WTC11 (cell line): ENCODE results near the gene GOT2. TPM values are rescaled to one million over a fixed set of nuclear protein-coding genes. Genes with fewer than 3 reads are reported as not detected.

Experiments used
- ATAC-seq: fragments of 200-7000 bp; cut with Tn5 transposase; 2 replicates; pipeline ENCODE4 v1.10.0; 2021; ENCODE audit warnings: mild to moderate bottlenecking, moderate library complexity
- CTCF ChIA-PET: fragments of 300-600 bp; sonication (Branson Sonifier 250); formaldehyde crosslinking; loops from one replicate; lab custom pipeline; 2021; ENCODE audit warnings: antibody characterized with exemption; lab: Charles Lee
- POLR2A ChIA-PET: fragments of 350-600 bp; sonication (Branson Sonifier 250); formaldehyde crosslinking; loops from one replicate; lab custom pipeline; 2021; ENCODE audit warnings: antibody characterized with exemption; lab: Charles Lee
- DNase-seq: peaks from one replicate; pipeline ENCODE4 v3.0.0; 2021; ENCODE audit warnings: low spot score
- H3K27ac Mint-ChIP-seq: 2 replicates; pipeline ENCODE4 v1.8.0; 2021; ENCODE audit warnings: mixed read lengths
- H3K27me3 Mint-ChIP-seq: 2 replicates; pipeline ENCODE4 v1.8.0; 2021; ENCODE audit warnings: low read depth, mild to moderate bottlenecking, moderate library complexity, mixed read lengths
- H3K36me3 Mint-ChIP-seq: 2 replicates; pipeline ENCODE4 v1.8.0; 2021; ENCODE audit warnings: mixed read lengths
- H3K4me1 Mint-ChIP-seq: 2 replicates; pipeline ENCODE4 v1.8.0; 2022; ENCODE audit warnings: mixed read lengths
- H3K4me3 Mint-ChIP-seq: 2 replicates; pipeline ENCODE4 v1.8.0; 2021; ENCODE audit warnings: mild to moderate bottlenecking, moderate library complexity, mixed read lengths
- H3K9me3 Mint-ChIP-seq: 2 replicates; pipeline ENCODE4 v1.8.0; 2021; ENCODE audit warnings: mixed read lengths
- CBFB ChIP-seq: sonication (generic); formaldehyde crosslinking; IDR thresholded peaks from 2 replicates; pipeline ENCODE4 v1.8.1; 2022; ENCODE audit warnings: mild to moderate bottlenecking, low read depth, missing genetic modification reagents
- CREB1 ChIP-seq: sonication (generic); formaldehyde crosslinking; IDR thresholded peaks from 2 replicates; pipeline ENCODE4 v1.8.0; 2023; ENCODE audit warnings: mild to moderate bottlenecking, missing genetic modification reagents
- ETV6 ChIP-seq: sonication (generic); formaldehyde crosslinking; IDR thresholded peaks from 2 replicates; pipeline ENCODE4 v1.8.1; 2022; ENCODE audit warnings: mild to moderate bottlenecking, missing genetic modification reagents
- GRHL2 ChIP-seq: fragments of 250-450 bp; sonication (Bioruptor Pico); IDR thresholded peaks from 2 replicates; pipeline ENCODE4 v1.8.0; 2022; ENCODE audit warnings: mild to moderate bottlenecking, moderate library complexity; ENCODE audit not compliant: insufficient replicate concordance, severe bottlenecking
- HMGA2 ChIP-seq: fragments of 250-450 bp; sonication (Bioruptor Pico); IDR thresholded peaks from 2 replicates; pipeline ENCODE4 v1.4.0; 2021; ENCODE audit warnings: mild to moderate bottlenecking, moderate library complexity
- NFE2L1 ChIP-seq: sonication (generic); formaldehyde crosslinking; IDR thresholded peaks from 2 replicates; pipeline ENCODE4 v1.8.1; 2023; ENCODE audit warnings: missing genetic modification reagents
- RELA ChIP-seq: sonication (generic); formaldehyde crosslinking; IDR thresholded peaks from 2 replicates; pipeline ENCODE4 v1.8.1; 2022; ENCODE audit warnings: missing genetic modification reagents, mild to moderate bottlenecking, borderline replicate concordance
- SMAD3 ChIP-seq: sonication (generic); formaldehyde crosslinking; IDR thresholded peaks from 2 replicates; pipeline ENCODE4 v1.8.0; 2022; ENCODE audit warnings: missing genetic modification reagents, mild to moderate bottlenecking, borderline replicate concordance
- SMAD4 ChIP-seq: sonication (generic); formaldehyde crosslinking; IDR thresholded peaks from 2 replicates; pipeline ENCODE4 v1.8.0; 2022; ENCODE audit warnings: mild to moderate bottlenecking, missing genetic modification reagents
- TP53 ChIP-seq: sonication (generic); formaldehyde crosslinking; IDR thresholded peaks from 2 replicates; pipeline ENCODE4 v1.8.1; 2023; ENCODE audit warnings: mild to moderate bottlenecking, missing genetic modification reagents
- ZNF219 ChIP-seq: sonication (generic); formaldehyde crosslinking; IDR thresholded peaks from 2 replicates; pipeline ENCODE4 v1.8.0; 2023; ENCODE audit warnings: missing genetic modification reagents, mild to moderate bottlenecking, borderline replicate concordance
- ZNF317 ChIP-seq: sonication (generic); formaldehyde crosslinking; IDR thresholded peaks from 2 replicates; pipeline ENCODE4 v1.8.1; 2023; ENCODE audit warnings: low read depth, mild to moderate bottlenecking, moderate library complexity, missing genetic modification reagents, borderline replicate concordance
- ZNF423 ChIP-seq: fragments of 250-450 bp; sonication (Bioruptor Pico); IDR thresholded peaks from 2 replicates; pipeline ENCODE4 v2.1.2; 2022; ENCODE audit warnings: mild to moderate bottlenecking, moderate library complexity
- total RNA-seq: library from RNA; stranded (reverse); gene quantifications from 3 replicates; pipeline ENCODE4 v1.2.3, GENCODE V29; 2021
- TF ChIP-seq, protein P1 (sequence below): sonication (generic); formaldehyde crosslinking; IDR thresholded peaks from 2 replicates; pipeline ENCODE4 v1.8.1; 2023; ENCODE audit warnings: mild to moderate bottlenecking, missing genetic modification reagents
- TF ChIP-seq, protein P2 (sequence below): fragments of 250-450 bp; sonication (Bioruptor Pico); IDR thresholded peaks from 2 replicates; pipeline ENCODE4 v1.9.0; 2021; ENCODE audit warnings: moderate library complexity, mild to moderate bottlenecking, inconsistent platforms, borderline replicate concordance
- TF ChIP-seq, protein P3 (sequence below): sonication (generic); formaldehyde crosslinking; IDR thresholded peaks from 2 replicates; pipeline ENCODE4 v1.8.0; 2022; ENCODE audit warnings: mild to moderate bottlenecking, missing genetic modification reagents
- TF ChIP-seq, protein P4 (sequence below): sonication (generic); formaldehyde crosslinking; IDR thresholded peaks from 2 replicates; pipeline ENCODE4 v1.8.1; 2023; ENCODE audit warnings: mild to moderate bottlenecking, missing genetic modification reagents
- TF ChIP-seq, protein P5 (sequence below): fragments of 250-450 bp; sonication (Bioruptor Pico); IDR thresholded peaks from 2 replicates; pipeline ENCODE4 v1.9.0; 2021; ENCODE audit warnings: mild to moderate bottlenecking

The GOT2 gene
- total RNA-seq, 1 experiment from 2014 or later, result 192 TPM

DNA sequence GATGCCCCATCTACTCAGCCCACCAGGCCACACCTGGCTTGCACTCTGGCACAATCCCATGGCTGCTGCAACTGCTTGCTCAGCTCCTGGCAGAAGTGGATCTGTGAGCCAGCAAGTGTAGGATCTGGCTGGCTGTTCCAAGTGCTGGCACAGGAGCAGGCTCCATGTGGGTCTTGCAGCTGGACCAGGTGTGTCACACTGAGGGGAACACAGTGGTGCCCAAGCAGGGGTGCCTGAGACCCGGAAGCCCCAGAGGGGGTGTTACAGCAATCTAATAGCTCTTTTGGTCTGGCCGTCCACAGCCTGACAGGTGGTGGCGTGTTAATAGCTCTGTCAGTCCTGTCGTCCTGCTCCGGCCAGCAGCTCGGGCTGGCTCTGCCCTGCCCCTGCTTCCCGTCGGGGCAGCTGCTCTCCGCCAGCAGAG lies 19.6 kb upstream of the GOT2 start:
- ChIA-PET POLR2A (no interaction called here), CTCF (interaction anchor here (1.2 kb wide), 2 partner anchors 93 to 259 kb away, joined by 3 to 4 read pairs; no protein-coding TSS in a partner anchor)
- DNase-seq, result no peak
- no peaks in the 10 kb centered on the region for H3K27me3 Mint-ChIP-seq
- no peaks in the 10 kb centered on the region for H3K36me3 Mint-ChIP-seq
- peaks cover 5% of the 10 kb centered on the region for H3K9me3 Mint-ChIP-seq
- peaks cover 10% of the 10 kb centered on the region for H3K4me1 Mint-ChIP-seq
- ATAC-seq, result peak; percentile 3; the same call in 1 of the 2 replicates
- no peak overlapping the region for H3K4me3 Mint-ChIP-seq
- H3K27ac Mint-ChIP-seq, result no peak overlapping the region
- TF ChIP-seq CBFB (CRISPR knock-in tag) (no peak), ZNF317 (CRISPR knock-in tag) (no peak), NFE2L1 (CRISPR knock-in tag) (no peak), TP53 (CRISPR knock-in tag) (no peak), SMAD4 (CRISPR knock-in tag) (no peak), SMAD3 (CRISPR knock-in tag) (no peak), CREB1 (CRISPR knock-in tag) (no peak), GRHL2 (CRISPR knock-in tag) (no peak)
- TF ChIP-seq, protein P1, sequence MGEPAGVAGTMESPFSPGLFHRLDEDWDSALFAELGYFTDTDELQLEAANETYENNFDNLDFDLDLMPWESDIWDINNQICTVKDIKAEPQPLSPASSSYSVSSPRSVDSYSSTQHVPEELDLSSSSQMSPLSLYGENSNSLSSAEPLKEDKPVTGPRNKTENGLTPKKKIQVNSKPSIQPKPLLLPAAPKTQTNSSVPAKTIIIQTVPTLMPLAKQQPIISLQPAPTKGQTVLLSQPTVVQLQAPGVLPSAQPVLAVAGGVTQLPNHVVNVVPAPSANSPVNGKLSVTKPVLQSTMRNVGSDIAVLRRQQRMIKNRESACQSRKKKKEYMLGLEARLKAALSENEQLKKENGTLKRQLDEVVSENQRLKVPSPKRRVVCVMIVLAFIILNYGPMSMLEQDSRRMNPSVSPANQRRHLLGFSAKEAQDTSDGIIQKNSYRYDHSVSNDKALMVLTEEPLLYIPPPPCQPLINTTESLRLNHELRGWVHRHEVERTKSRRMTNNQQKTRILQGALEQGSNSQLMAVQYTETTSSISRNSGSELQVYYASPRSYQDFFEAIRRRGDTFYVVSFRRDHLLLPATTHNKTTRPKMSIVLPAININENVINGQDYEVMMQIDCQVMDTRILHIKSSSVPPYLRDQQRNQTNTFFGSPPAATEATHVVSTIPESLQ (CRISPR knock-in tag), result no peak
- TF ChIP-seq, protein P2, sequence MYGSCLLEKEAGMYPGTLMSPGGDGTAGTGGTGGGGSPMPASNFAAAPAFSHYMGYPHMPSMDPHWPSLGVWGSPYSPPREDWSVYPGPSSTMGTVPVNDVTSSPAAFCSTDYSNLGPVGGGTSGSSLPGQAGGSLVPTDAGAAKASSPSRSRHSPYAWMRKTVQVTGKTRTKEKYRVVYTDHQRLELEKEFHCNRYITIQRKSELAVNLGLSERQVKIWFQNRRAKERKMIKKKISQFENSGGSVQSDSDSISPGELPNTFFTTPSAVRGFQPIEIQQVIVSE, result no peak
- TF ChIP-seq, protein P3, sequence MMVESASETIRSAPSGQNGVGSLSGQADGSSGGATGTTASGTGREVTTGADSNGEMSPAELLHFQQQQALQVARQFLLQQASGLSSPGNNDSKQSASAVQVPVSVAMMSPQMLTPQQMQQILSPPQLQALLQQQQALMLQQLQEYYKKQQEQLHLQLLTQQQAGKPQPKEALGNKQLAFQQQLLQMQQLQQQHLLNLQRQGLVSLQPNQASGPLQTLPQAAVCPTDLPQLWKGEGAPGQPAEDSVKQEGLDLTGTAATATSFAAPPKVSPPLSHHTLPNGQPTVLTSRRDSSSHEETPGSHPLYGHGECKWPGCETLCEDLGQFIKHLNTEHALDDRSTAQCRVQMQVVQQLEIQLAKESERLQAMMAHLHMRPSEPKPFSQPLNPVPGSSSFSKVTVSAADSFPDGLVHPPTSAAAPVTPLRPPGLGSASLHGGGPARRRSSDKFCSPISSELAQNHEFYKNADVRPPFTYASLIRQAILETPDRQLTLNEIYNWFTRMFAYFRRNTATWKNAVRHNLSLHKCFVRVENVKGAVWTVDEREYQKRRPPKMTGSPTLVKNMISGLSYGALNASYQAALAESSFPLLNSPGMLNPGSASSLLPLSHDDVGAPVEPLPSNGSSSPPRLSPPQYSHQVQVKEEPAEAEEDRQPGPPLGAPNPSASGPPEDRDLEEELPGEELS (CRISPR knock-in tag), result no peak
- TF ChIP-seq, protein P4, sequence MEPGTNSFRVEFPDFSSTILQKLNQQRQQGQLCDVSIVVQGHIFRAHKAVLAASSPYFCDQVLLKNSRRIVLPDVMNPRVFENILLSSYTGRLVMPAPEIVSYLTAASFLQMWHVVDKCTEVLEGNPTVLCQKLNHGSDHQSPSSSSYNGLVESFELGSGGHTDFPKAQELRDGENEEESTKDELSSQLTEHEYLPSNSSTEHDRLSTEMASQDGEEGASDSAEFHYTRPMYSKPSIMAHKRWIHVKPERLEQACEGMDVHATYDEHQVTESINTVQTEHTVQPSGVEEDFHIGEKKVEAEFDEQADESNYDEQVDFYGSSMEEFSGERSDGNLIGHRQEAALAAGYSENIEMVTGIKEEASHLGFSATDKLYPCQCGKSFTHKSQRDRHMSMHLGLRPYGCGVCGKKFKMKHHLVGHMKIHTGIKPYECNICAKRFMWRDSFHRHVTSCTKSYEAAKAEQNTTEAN (CRISPR knock-in tag), result no peak

DNA sequence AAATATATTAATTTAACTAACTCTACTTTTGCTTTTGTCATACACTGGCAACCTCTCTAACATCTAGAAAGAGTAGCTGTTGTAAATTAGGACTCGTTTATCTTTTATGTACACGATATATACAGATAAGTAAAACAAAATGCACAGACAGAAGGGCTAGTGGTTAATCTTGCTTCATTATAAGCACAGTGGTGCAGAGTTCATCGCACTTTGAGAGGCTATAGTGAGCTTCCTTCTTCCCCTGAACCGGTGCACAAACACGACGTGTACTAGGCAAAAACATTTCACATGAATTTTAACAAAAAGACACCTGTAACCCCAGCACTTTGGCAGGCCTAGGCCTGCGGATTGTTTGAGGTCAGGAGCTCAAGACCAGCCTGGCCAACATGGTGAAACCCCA lies 10.4 kb upstream of the GOT2 start:
- ChIA-PET POLR2A (no interaction called here), CTCF (interaction anchor here (2.3 kb wide), 1 partner anchor 12 kb away, joined by 6 read pairs; no protein-coding TSS in a partner anchor)
- peaks cover 3% of the 10 kb centered on the region for H3K9me3 Mint-ChIP-seq
- no peak overlapping the region for H3K4me3 Mint-ChIP-seq
- H3K4me1 Mint-ChIP-seq, result no peaks in the 10 kb centered on the region
- H3K27me3 Mint-ChIP-seq, result no peaks in the 10 kb centered on the region
- H3K27ac Mint-ChIP-seq, result no peak overlapping the region
- H3K36me3 Mint-ChIP-seq, result no peaks in the 10 kb centered on the region
- no peak for TF ChIP-seq ETV6
- TF ChIP-seq, protein P5, sequence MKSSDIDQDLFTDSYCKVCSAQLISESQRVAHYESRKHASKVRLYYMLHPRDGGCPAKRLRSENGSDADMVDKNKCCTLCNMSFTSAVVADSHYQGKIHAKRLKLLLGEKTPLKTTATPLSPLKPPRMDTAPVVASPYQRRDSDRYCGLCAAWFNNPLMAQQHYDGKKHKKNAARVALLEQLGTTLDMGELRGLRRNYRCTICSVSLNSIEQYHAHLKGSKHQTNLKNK, result no peak
- no peak for TF ChIP-seq ZNF219
- TF ChIP-seq RELA (CRISPR knock-in tag), result no peak
- no peak for TF ChIP-seq ZNF423 (CRISPR knock-in tag)
- TF ChIP-seq HMGA2 (CRISPR knock-in tag), result no peak
- ATAC-seq, result no peak
- no peak for DNase-seq
